Kidney (tissue), 14 donors: Measurements from ENCODE around the gene PHF23. TPM values are rescaled to one million over a fixed set of nuclear protein-coding genes. Genes with fewer than 3 reads are reported as not detected.

Source experiments
- DNase-seq, 5 donors: peaks; one replicate each; pipeline ENCODE4 v3.0.0-alpha.2; 2013 to 2020
- FAIRE-seq: peaks from 2 replicates; lab custom pipeline; 2012; peaks lifted over from hg19 to GRCh38; lab: Jason Lieb, UNC
- H3K27ac ChIP-seq, 2 donors: one replicate each; pipeline ENCODE4 v1.7.0; 2013; ENCODE audit warnings: low read depth in 2 of 2, low read length in 2 of 2, inconsistent platforms in 1 of 2
- H3K27me3 ChIP-seq: one replicate; pipeline ENCODE4 v1.7.1; 2013; ENCODE audit warnings: low read length, inconsistent platforms; ENCODE audit not compliant: control insufficient read depth, insufficient read depth
- H3K36me3 ChIP-seq, 3 donors: one replicate each; pipeline versions ENCODE4 v1.7.0 to v1.7.1; 2013; ENCODE audit warnings: low read length in 3 of 3, control low read depth in 1 of 3, inconsistent platforms in 1 of 3; ENCODE audit not compliant: insufficient read depth in 3 of 3, control insufficient read depth in 2 of 3
- H3K4me1 ChIP-seq, 3 donors: one replicate each; pipeline versions ENCODE4 v1.7.0 to v1.7.1; 2013; ENCODE audit warnings: low read length in 3 of 3, inconsistent platforms in 1 of 3, low read depth in 1 of 3; ENCODE audit not compliant: control insufficient read depth in 2 of 3, insufficient read depth in 2 of 3
- H3K4me3 ChIP-seq, 3 donors: one replicate each; pipeline versions ENCODE4 v1.7.0 to v1.8.1; 2013; ENCODE audit warnings: low read length in 3 of 3, control low read depth in 1 of 3, inconsistent platforms in 1 of 3
- H3K9ac ChIP-seq, 3 donors: one replicate each; pipeline versions ENCODE4 v1.7.0 to v1.7.1; 2013; ENCODE audit warnings: low read length in 3 of 3, control low read depth in 1 of 3, inconsistent platforms in 1 of 3
- H3K9me3 ChIP-seq, 3 donors: one replicate each; pipeline versions ENCODE4 v1.7.0 to v1.7.1; 2013; ENCODE audit warnings: low read length in 3 of 3, control low read depth in 1 of 3, inconsistent platforms in 1 of 3; ENCODE audit not compliant: control insufficient read depth in 2 of 3, insufficient read depth in 1 of 3
- intact Hi-C: fragments of 100-400 bp; cut with DNase I; formaldehyde crosslinking; loops from one replicate; pipeline ENCODE4 v1.11.1; 2022
- polyA plus RNA-seq: library from polyadenylated mRNA; stranded (reverse); fragments of 350-450 nt; fragmentation: Illumina TruSeq; extraction: RNeasy Lipid Tissue Mini Kit (QIAGEN cat#74804); gene quantifications from one replicate; pipeline ENCODE4 v1.2.3, GENCODE V29; 2014; ENCODE audit warnings: low read depth, low replicate concordance; ENCODE audit not compliant: insufficient read depth
- total RNA-seq: library from RNA; stranded (reverse); fragmentation: NEBNext Ultra II Directional; extraction: Animal tissue kit (Norgen Biotek cat#: 25700); gene quantifications from one replicate; pipeline ENCODE4 v1.2.1, GENCODE V29; 2021
- TF ChIP-seq, protein P1 (sequence below): IDR thresholded peaks from 3 replicates; pipeline ENCODE4 v1.5.1; 2012; ENCODE audit warnings: mild to moderate bottlenecking, moderate library complexity, borderline replicate concordance; ENCODE audit not compliant: insufficient read depth; ENCODE audit errors: extremely low read depth
- donor health status: control.
- donor health status: control.
- donor health status: control.
- donor health status: control.
- donor health status: control.
- donor health status: DM: yes; HTN: yes; CAD: no.
- donor health status: Normal renal cell carcinoma (clear cell type).

Gene PHF23
- total and polyA plus RNA-seq, 2 donors from 2014 or later, result 28.1 to 48.5 TPM

GRCh38 chr17:7235693-7236665, 3.3 kb downstream of the PHF23 start:
- intact Hi-C loops, result no loop called here
- Histone ChIP-seq H3K9ac (no peak overlapping the region), H3K27me3 (no peaks in the 10 kb centered on the region), H3K9me3 (no peaks in the 10 kb centered on the region), H3K4me1 (peaks cover 7 to 33% (median 17%) of the 10 kb centered on the region in 3 donors), H3K36me3 (peaks cover 7 to 24% (median 13%) of the 10 kb centered on the region in 3 donors), H3K4me3 (peak overlapping the region in 1 of 3 donors; percentile 95), H3K27ac (no peak overlapping the region)
- FAIRE-seq, result no peak
- peak in 2 of 5 donors; percentile 49 to 69 for DNase-seq
- TF ChIP-seq, protein P1, sequence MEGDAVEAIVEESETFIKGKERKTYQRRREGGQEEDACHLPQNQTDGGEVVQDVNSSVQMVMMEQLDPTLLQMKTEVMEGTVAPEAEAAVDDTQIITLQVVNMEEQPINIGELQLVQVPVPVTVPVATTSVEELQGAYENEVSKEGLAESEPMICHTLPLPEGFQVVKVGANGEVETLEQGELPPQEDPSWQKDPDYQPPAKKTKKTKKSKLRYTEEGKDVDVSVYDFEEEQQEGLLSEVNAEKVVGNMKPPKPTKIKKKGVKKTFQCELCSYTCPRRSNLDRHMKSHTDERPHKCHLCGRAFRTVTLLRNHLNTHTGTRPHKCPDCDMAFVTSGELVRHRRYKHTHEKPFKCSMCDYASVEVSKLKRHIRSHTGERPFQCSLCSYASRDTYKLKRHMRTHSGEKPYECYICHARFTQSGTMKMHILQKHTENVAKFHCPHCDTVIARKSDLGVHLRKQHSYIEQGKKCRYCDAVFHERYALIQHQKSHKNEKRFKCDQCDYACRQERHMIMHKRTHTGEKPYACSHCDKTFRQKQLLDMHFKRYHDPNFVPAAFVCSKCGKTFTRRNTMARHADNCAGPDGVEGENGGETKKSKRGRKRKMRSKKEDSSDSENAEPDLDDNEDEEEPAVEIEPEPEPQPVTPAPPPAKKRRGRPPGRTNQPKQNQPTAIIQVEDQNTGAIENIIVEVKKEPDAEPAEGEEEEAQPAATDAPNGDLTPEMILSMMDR, result no peak

DNA sequence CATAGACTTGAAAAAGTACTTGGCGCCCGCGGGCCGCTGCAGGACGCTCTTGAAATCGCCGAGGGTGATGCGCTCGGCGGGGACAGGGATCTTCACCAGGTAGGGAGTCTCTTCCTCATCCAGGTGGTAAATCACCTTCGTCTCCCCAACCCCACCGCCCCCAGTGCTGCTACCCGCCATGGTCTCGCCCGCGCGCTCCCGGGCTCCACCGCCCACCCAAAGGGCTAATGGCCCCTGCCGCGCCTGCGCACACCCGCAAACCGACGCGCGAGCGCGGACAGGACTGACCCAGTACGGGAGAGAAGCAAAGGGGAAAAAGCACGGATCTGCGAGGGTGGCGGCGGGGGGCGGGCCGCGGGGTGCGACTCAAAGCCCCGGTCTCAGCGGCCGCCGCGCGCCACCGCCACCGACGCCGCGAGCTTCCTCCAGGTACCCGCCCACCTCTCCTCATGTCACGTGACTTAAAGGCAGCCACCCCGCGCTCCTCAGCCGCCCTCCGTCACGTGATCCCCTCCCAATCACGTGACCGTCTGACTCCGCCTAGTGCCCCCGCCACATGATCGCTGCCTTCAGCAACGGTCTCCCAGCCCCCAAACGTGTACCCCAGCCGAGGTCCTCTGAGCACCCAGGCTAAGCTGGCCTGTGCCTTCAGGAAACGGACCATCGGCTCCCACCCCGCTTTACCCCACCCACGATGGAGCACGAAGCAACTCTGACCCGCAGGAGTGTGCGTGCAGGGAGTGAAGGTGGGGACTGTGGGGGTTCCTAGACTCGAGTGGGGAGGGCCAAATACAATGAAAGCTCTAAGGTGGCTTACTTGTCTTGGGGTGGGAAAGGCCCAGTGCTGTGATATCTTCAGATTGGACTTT, 4.9 kb downstream of the PHF23 start, which contains the start of gene DVL2:
DVL2 (minus strand) TSS at position 435 of the 869 bp plus-strand sequence; CDS start at position 180, 255 bp downstream.
- H3K4me1 ChIP-seq, result peaks cover 3 to 23% (median 6%) of the 10 kb centered on the region in 3 donors
- peak within 1 kb of the TSS; percentile 97 to 98 for H3K27ac ChIP-seq
- no peaks in the 10 kb centered on the region for H3K27me3 ChIP-seq
- intact Hi-C loops, result no loop called here
- DNase-seq, result peak; percentile 95 to 99 (median 97)
- peaks cover 0 to 23% (median 10%) of the 10 kb centered on the region in 3 donors for H3K36me3 ChIP-seq
- H3K4me3 ChIP-seq, result peak within 1 kb of the TSS; percentile 95 to 97 (median 97)
- TF ChIP-seq, protein P1, result peak; percentile 2
- H3K9ac ChIP-seq, result peak within 1 kb of the TSS; percentile 71 to 99 (median 96)
- no peak for FAIRE-seq
- H3K9me3 ChIP-seq, result no peaks in the 10 kb centered on the region

DNA sequence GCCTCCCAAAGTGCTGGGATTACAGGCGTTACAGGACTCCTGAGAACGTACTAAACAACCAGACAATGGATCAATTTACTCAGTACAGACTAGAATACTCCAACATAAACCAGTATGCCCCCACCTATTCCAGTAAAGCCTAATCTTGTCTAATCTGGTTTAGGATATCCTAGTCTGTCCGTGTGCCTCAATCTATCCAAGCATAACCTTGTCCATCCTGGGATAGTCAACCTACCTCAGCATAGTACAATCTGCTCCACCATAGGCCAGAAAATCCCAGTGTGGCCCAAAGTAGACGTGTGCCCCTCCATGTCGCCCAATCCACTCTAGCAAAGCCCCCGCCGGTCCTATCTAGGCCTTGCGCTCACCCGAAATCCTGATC, 5.6 kb downstream of the PHF23 start:
- Histone ChIP-seq H3K4me3 (peak overlapping the region; percentile 95 to 97 (median 97)), H3K36me3 (peaks cover 0 to 29% (median 14%) of the 10 kb centered on the region in 3 donors), H3K27ac (peak overlapping the region; percentile 97 to 98), H3K27me3 (no peaks in the 10 kb centered on the region), H3K9ac (peak overlapping the region; percentile 71 to 99 (median 96)), H3K4me1 (peaks cover 3 to 23% (median 6%) of the 10 kb centered on the region in 3 donors), H3K9me3 (no peaks in the 10 kb centered on the region)
- FAIRE-seq, result no peak
- DNase-seq, result peak in 1 of 5 donors; percentile 70
- TF ChIP-seq, protein P1, result no peak
- intact Hi-C loops, result no loop called here
